Astrocyte (in vitro differentiated cells and primary cell): ENCODE results near the gene SLC6A19. TPM values are rescaled to one million over a fixed set of nuclear protein-coding genes. Genes with fewer than 3 reads are reported as not detected.

Experiments
- DNase-seq: peaks from one replicate; pipeline ENCODE4 v3.0.0-alpha.2; 2010; ENCODE audit warnings: low read depth
- FAIRE-seq: peaks from 2 replicates; lab custom pipeline; 2011; peaks lifted over from hg19 to GRCh38; lab: Jason Lieb, UNC
- H2AFZ ChIP-seq: 2 replicates; pipeline ENCODE4 v1.6.0; 2012; ENCODE audit warnings: low read depth, low read length, inconsistent platforms
- H3K27ac ChIP-seq: 2 replicates; pipeline ENCODE4 v1.5.1; 2011; ENCODE audit warnings: low read depth, low read length, inconsistent platforms
- H3K27me3 ChIP-seq: 2 replicates; pipeline ENCODE4 v1.6.0; 2011; ENCODE audit warnings: low read length, inconsistent platforms; ENCODE audit not compliant: insufficient read depth
- H3K36me3 ChIP-seq: 2 replicates; pipeline ENCODE4 v1.5.1; 2011; ENCODE audit warnings: low read length, inconsistent platforms; ENCODE audit not compliant: insufficient read depth
- H3K4me1 ChIP-seq: 2 replicates; pipeline ENCODE4 v1.5.1; 2011; ENCODE audit warnings: low read length, inconsistent platforms; ENCODE audit not compliant: insufficient read depth
- H3K4me2 ChIP-seq: 2 replicates; pipeline ENCODE4 v1.6.0; 2012; ENCODE audit warnings: low read length, inconsistent platforms
- H3K4me3 ChIP-seq: 2 replicates; pipeline ENCODE4 v1.5.1; 2011; ENCODE audit warnings: low read depth, mild to moderate bottlenecking, low read length, inconsistent platforms; ENCODE audit not compliant: insufficient read depth
- H3K79me2 ChIP-seq: 2 replicates; pipeline ENCODE4 v1.6.0; 2012; ENCODE audit warnings: mild to moderate bottlenecking, low read length, inconsistent platforms; ENCODE audit not compliant: insufficient read depth
- H3K9ac ChIP-seq: 2 replicates; pipeline ENCODE4 v1.6.0; 2012; ENCODE audit warnings: mild to moderate bottlenecking, low read length, inconsistent platforms
- H3K9me3 ChIP-seq: 2 replicates; pipeline ENCODE4 v1.5.1; 2012; ENCODE audit warnings: low read depth, mild to moderate bottlenecking, low read length, inconsistent platforms; ENCODE audit not compliant: insufficient read depth
- H4K20me1 ChIP-seq: 2 replicates; pipeline ENCODE4 v1.6.0; 2012; ENCODE audit warnings: low read length, inconsistent platforms; ENCODE audit not compliant: insufficient read depth
- H3K27ac Mint-ChIP-seq: one replicate; pipeline ENCODE4 v1.8.0; 2021; ENCODE audit warnings: mild to moderate bottlenecking, mixed read lengths; ENCODE audit not compliant: unreplicated experiment
- H3K27me3 Mint-ChIP-seq: one replicate; pipeline ENCODE4 v1.8.0; 2021; ENCODE audit warnings: low read depth, mixed read lengths; ENCODE audit not compliant: unreplicated experiment
- H3K36me3 Mint-ChIP-seq: one replicate; pipeline ENCODE4 v1.8.0; 2021; ENCODE audit warnings: low read depth, mixed read lengths; ENCODE audit not compliant: unreplicated experiment
- H3K4me1 Mint-ChIP-seq: one replicate; pipeline ENCODE4 v1.8.0; 2021; ENCODE audit warnings: low read depth, mixed read lengths; ENCODE audit not compliant: unreplicated experiment
- H3K4me3 Mint-ChIP-seq: one replicate; pipeline ENCODE4 v1.8.0; 2021; ENCODE audit warnings: mild to moderate bottlenecking, moderate library complexity, mixed read lengths; ENCODE audit not compliant: unreplicated experiment
- H3K9me3 Mint-ChIP-seq: one replicate; pipeline ENCODE4 v1.8.0; 2021; ENCODE audit warnings: mild to moderate bottlenecking, mixed read lengths; ENCODE audit not compliant: unreplicated experiment
- EZH2 ChIP-seq: IDR thresholded peaks from 2 replicates; pipeline ENCODE4 v1.6.1; 2012; ENCODE audit warnings: mild to moderate bottlenecking, low read length, inconsistent platforms; ENCODE audit not compliant: insufficient read depth
- total RNA-seq: library from RNA; stranded (reverse); gene quantifications from 2 replicates; pipeline ENCODE4 v1.2.1, GENCODE V29; 2021
- TF ChIP-seq, protein P1 (sequence below): IDR thresholded peaks from 2 replicates; pipeline ENCODE4 v1.5.1; 2011; ENCODE audit warnings: low read depth, mild to moderate bottlenecking, inconsistent platforms, low read length, moderate library complexity; ENCODE audit not compliant: insufficient read depth

SLC6A19 gene
- total RNA-seq, 1 donor from 2014 or later = not detected

DNA sequence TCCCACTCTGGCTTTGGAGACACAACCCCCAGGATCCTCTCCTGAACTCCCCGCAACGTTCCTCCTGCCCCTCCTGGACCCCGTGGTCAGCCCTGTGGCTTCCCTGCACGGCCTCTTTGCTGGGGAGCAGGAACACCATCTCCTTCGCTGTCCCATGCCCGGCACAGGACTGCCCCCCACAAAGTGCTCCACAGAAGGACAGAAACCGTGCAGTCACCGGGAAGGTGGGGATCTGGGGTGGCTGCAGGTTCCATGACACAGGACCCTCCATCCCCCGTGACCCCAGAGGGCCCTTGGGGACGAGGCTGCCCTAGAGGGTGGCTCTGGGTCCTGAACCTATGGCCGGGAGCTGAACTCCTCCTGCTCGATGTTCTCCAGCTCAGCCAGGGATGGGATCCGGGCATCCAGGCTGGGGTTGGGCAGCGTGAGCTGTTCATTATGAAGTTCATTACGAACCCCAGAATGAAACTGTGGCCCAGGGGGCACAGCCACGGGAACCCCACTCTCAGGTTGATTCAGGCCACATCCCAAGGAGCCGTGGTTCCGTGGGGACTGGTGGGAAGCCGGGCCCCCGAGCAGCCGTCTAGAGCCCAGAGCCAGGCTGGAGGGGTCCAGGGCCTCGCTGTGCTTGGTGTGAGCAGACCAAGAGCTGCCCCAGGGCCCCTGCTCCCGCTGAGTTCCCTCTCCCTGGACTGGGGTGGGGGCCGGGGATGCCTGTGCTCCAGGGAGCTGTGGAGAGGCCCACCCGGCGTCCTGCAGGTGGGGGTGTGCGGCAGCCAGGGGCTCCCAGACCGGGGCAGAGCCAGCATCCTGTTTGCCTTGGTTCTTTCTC lies 684 bp upstream of the SLC6A19 start:
- H3K9me3 ChIP-seq = no peaks in the 10 kb centered on the region
- DNase-seq = no peak
- no peak for FAIRE-seq
- Mint-ChIP-seq H3K36me3 (no peaks in the 10 kb centered on the region), H3K4me1 (no peaks in the 10 kb centered on the region), H3K4me3 (no peak overlapping the region), H3K27ac (no peak overlapping the region), H3K27me3 (peaks cover 29% of the 10 kb centered on the region), H3K9me3 (peaks cover 3% of the 10 kb centered on the region)
- TF ChIP-seq, protein P1, sequence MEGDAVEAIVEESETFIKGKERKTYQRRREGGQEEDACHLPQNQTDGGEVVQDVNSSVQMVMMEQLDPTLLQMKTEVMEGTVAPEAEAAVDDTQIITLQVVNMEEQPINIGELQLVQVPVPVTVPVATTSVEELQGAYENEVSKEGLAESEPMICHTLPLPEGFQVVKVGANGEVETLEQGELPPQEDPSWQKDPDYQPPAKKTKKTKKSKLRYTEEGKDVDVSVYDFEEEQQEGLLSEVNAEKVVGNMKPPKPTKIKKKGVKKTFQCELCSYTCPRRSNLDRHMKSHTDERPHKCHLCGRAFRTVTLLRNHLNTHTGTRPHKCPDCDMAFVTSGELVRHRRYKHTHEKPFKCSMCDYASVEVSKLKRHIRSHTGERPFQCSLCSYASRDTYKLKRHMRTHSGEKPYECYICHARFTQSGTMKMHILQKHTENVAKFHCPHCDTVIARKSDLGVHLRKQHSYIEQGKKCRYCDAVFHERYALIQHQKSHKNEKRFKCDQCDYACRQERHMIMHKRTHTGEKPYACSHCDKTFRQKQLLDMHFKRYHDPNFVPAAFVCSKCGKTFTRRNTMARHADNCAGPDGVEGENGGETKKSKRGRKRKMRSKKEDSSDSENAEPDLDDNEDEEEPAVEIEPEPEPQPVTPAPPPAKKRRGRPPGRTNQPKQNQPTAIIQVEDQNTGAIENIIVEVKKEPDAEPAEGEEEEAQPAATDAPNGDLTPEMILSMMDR = no peak
- no peak for TF ChIP-seq EZH2
- peaks cover 8% of the 10 kb centered on the region for H3K27me3 ChIP-seq
- no peaks in the 10 kb centered on the region for H4K20me1 ChIP-seq
- no peak overlapping the region for H3K27ac ChIP-seq
- no peak overlapping the region for H3K9ac ChIP-seq
- H3K79me2 ChIP-seq = no peaks in the 10 kb centered on the region
- H3K4me2 ChIP-seq = no peak overlapping the region
- H3K4me1 ChIP-seq = no peaks in the 10 kb centered on the region
- H3K36me3 ChIP-seq = no peaks in the 10 kb centered on the region
- no peak overlapping the region for H2AFZ ChIP-seq
- H3K4me3 ChIP-seq = no peak overlapping the region

DNA sequence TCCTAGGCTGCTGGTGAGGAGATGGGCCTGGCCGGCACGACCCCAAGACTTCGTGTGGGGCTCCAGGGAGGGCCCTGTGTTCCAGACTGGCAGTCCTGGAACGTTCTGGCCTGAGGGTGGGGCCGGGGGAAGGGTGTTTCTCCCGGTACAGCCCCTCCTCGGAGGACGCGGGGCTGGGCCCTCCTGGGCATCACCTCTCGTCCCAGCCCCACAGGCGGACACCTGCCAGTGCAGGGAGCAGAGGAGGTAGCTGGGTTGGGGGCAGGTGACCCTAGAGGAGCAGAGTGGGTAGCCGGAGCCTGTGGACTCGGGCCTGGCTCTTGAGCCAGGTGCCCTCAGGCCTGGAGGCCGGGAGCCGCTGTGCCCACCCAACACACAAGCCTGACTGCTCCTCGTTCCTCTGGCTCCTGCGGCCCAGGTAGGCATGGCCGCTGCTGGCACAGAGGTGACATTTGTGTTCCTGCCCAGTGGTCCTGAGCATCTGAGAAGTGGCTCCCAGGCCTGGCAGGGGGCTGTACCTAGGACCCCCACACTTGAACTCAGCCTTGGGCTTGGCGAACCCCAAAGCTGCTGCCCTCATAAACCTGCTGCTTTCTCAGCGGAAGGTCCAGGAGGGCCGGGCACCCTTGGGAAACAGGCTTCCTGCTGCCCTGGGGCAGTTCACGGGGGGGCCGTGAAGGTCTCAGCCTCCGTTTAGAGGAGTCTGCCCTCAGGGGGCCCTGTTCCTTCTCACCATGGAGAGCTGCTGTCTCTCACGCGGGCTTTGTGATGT lies 817 bp downstream of the SLC6A19 start:
- Histone ChIP-seq H3K79me2 (no peaks in the 10 kb centered on the region), H3K27ac (no peak overlapping the region), H3K9ac (no peak overlapping the region), H3K9me3 (no peaks in the 10 kb centered on the region), H3K36me3 (no peaks in the 10 kb centered on the region), H3K4me3 (no peak overlapping the region), H3K4me2 (no peak overlapping the region), H3K4me1 (no peaks in the 10 kb centered on the region), H4K20me1 (no peaks in the 10 kb centered on the region), H2AFZ (no peak overlapping the region), H3K27me3 (peaks cover 8% of the 10 kb centered on the region)
- DNase-seq (no peak), FAIRE-seq (no peak)
- Mint-ChIP-seq H3K4me3 (no peak overlapping the region), H3K9me3 (no peaks in the 10 kb centered on the region), H3K27me3 (peaks cover 30% of the 10 kb centered on the region), H3K4me1 (no peaks in the 10 kb centered on the region), H3K27ac (no peak overlapping the region), H3K36me3 (no peaks in the 10 kb centered on the region)
- TF ChIP-seq, protein P1 = no peak
- no peak for TF ChIP-seq EZH2
